Activated CD8-positive, alpha-beta T cell treated with anti-CD3 and anti-CD28 coated beads for 36 hours (primary cell): ENCODE measurements around the gene LCE1E. TPM values are rescaled to one million over a fixed set of nuclear protein-coding genes. Genes with fewer than 3 reads are reported as not detected.
A peak's percentile ranks its signal among the peaks of the same experiment; 100 is the strongest.

ENCODE experiments used
- ATAC-seq: fragments of 200-7000 bp; cut with Tn5 transposase; one replicate; pipeline ENCODE4 v1.10.0; 2021; ENCODE audit warnings: mild to moderate bottlenecking, moderate library complexity
- CTCF ChIA-PET: fragments of 350-600 bp; sonication (Branson Sonifier 250); formaldehyde crosslinking; loops from one replicate; lab custom pipeline; 2021; ENCODE audit warnings: antibody characterized with exemption; lab: Charles Lee
- POLR2A ChIA-PET: fragments of 350-600 bp; sonication (Branson Sonifier 250); formaldehyde crosslinking; loops from one replicate; lab custom pipeline; 2021; ENCODE audit warnings: antibody characterized with exemption; lab: Charles Lee
- DNase-seq: peaks from one replicate; pipeline ENCODE4 v3.0.0-alpha.2; 2020
- H3K27ac Mint-ChIP-seq: one replicate; pipeline ENCODE4 v1.8.0; 2021; ENCODE audit warnings: mild to moderate bottlenecking, mixed read lengths
- H3K27me3 Mint-ChIP-seq: one replicate; pipeline ENCODE4 v1.8.0; 2021; ENCODE audit warnings: mixed read lengths
- H3K36me3 Mint-ChIP-seq: one replicate; pipeline ENCODE4 v1.8.0; 2021; ENCODE audit warnings: low read depth, mixed read lengths
- H3K4me1 Mint-ChIP-seq: one replicate; pipeline ENCODE4 v1.8.0; 2021; ENCODE audit warnings: low read depth, mixed read lengths
- H3K4me3 Mint-ChIP-seq: one replicate; pipeline ENCODE4 v1.8.0; 2021; ENCODE audit warnings: mild to moderate bottlenecking, moderate library complexity, mixed read lengths
- H3K9me3 Mint-ChIP-seq: one replicate; pipeline ENCODE4 v1.8.0; 2021; ENCODE audit warnings: mixed read lengths
- CTCF ChIP-seq: fragments of 200-600 bp; IDR thresholded peaks from one replicate; pipeline ENCODE4 v1.8.0; 2022; ENCODE audit warnings: antibody characterized with exemption, mild to moderate bottlenecking
- intact Hi-C: fragments of 100-400 bp; cut with micrococcal nuclease; formaldehyde crosslinking; loops from one replicate; pipeline ENCODE4 v1.10.0; 2022
- total RNA-seq, 2 experiments: library from RNA; stranded (reverse); gene quantifications; one replicate each; pipeline ENCODE4 v1.2.3, GENCODE V29; 2021

The LCE1E gene
- total RNA-seq, 2 experiments from 2014 or later, result not detected

DNA sequence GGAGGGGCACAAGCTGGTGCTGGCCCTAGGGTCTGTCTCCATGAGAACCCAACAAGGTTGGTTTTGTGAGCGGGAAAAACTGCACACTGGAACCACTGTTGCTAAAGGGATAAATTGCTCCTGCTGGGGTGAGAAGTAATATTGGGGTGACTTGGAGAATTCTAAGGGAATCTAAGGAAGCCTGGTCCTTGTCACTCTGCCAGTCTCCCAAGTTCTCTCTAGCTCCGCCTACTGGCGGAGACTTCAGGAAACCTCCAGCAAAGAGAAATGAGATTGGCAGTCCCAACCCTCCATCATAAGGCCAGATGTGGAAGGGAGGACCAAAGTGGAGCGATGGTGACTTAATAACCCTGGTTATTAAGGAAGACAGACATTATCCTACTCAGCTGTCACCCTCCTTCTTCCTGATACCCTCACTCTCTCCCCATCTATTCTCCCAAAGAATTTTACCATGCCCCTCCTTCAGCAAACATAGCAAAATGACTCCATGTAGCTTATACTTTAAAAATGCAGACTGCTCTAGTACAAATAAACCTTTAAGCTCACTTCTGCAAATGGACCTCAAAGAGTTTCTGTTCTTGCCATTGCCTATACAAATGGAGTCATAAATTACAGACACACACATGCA, 8.4 kb upstream of the LCE1E start:
- POLR2A ChIA-PET, result no interaction called here
- no peak overlapping the region for H3K4me3 Mint-ChIP-seq
- no peaks in the 10 kb centered on the region for H3K4me1 Mint-ChIP-seq
- H3K9me3 Mint-ChIP-seq, result no peaks in the 10 kb centered on the region
- TF ChIP-seq CTCF, result no peak
- no peaks in the 10 kb centered on the region for H3K36me3 Mint-ChIP-seq
- H3K27me3 Mint-ChIP-seq, result peaks cover 5% of the 10 kb centered on the region
- no peak for ATAC-seq
- CTCF ChIA-PET, result no interaction called here
- intact Hi-C loops, result no loop called here
- DNase-seq, result peak; percentile 3
- H3K27ac Mint-ChIP-seq, result no peak overlapping the region

DNA sequence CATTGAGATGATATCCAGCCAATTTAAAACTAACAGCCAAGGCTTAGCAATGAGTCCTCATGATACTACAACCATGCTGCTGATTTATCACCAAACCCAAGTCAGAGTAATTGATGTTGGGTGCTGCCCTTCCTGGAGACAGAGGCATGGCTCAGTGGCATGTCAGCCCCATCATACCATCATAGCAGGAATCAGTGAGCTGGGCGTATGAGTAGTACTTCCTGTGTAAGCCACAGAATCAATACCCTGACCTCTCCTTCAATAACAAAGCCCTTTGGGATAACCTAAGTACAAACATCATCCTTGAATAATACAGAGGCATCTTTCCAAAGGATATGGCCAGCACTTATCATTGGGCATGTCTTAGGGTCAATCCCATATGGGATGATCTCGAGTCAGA, 3.0 kb upstream of the LCE1E start:
- TF ChIP-seq CTCF, result no peak
- intact Hi-C loops, result no loop called here
- no peak overlapping the region for H3K27ac Mint-ChIP-seq
- no peaks in the 10 kb centered on the region for H3K36me3 Mint-ChIP-seq
- no peaks in the 10 kb centered on the region for H3K9me3 Mint-ChIP-seq
- no peaks in the 10 kb centered on the region for H3K4me1 Mint-ChIP-seq
- peaks cover 14% of the 10 kb centered on the region for H3K27me3 Mint-ChIP-seq
- no peak overlapping the region for H3K4me3 Mint-ChIP-seq
- ChIA-PET CTCF (no interaction called here), POLR2A (no interaction called here)
- DNase-seq, result no peak
- ATAC-seq, result no peak

DNA sequence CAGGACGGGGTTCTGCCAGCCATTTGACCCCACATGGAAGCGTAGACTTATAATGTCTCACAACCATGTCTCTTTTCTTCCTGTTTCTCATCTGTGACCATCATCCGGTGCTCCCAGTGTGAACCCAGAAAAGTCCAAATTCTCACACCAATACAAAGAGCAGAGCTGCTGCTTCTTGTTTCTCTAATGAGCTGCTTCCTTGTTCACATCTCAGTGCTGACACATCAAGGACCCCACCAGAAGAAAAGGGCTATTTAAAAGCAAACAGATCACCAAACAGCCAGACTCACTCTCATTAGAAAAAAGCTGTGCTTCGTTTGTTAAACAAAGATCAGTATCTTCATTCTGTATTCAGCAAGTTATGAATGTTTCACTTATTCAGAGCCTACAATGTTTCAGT, 9.6 kb downstream of the LCE1E start:
- CTCF ChIA-PET, result no interaction called here
- no peak overlapping the region for H3K4me3 Mint-ChIP-seq
- H3K4me1 Mint-ChIP-seq, result no peaks in the 10 kb centered on the region
- no peak overlapping the region for H3K27ac Mint-ChIP-seq
- H3K36me3 Mint-ChIP-seq, result no peaks in the 10 kb centered on the region
- no peak for DNase-seq
- intact Hi-C loops, result no loop called here
- H3K27me3 Mint-ChIP-seq, result peaks cover 6% of the 10 kb centered on the region
- TF ChIP-seq CTCF, result no peak
- ATAC-seq, result no peak
- POLR2A ChIA-PET, result no interaction called here
- no peaks in the 10 kb centered on the region for H3K9me3 Mint-ChIP-seq

- no peak for ATAC-seq
Observed at GRCh38 chr1:152796421-152796820, 10.4 kb downstream of the LCE1E start, which contains the start of gene LCE1D. LCE1D (plus strand) TSS chr1:152796721; CDS start chr1:152797795, 1,074 bp downstream.

More at GRCh38 chr1:152796421-152796820, 10.4 kb downstream of the LCE1E start, which contains the start of gene LCE1D:
- Mint-ChIP-seq H3K27ac (no peak within 1 kb of the TSS), H3K4me1 (no peaks in the 10 kb centered on the region), H3K4me3 (no peak within 1 kb of the TSS), H3K27me3 (peaks cover 9% of the 10 kb centered on the region), H3K9me3 (no peaks in the 10 kb centered on the region), H3K36me3 (no peaks in the 10 kb centered on the region)
- DNase-seq, result no peak
- POLR2A ChIA-PET, result no interaction called here
- intact Hi-C loops, result no loop called here
- no peak for TF ChIP-seq CTCF
- CTCF ChIA-PET, result no interaction called here
